ENCODE measurements around the gene FDX2. TPM values are rescaled to one million over a fixed set of nuclear protein-coding genes. Genes with fewer than 3 reads are reported as not detected.

FDX2 gene
- total and polyA plus RNA-seq, 2 of the 13 experiments (the other 11 are each of a cell fraction or from before 2014, with no cell fraction given) = 21.0 to 24.7 TPM

DNA sequence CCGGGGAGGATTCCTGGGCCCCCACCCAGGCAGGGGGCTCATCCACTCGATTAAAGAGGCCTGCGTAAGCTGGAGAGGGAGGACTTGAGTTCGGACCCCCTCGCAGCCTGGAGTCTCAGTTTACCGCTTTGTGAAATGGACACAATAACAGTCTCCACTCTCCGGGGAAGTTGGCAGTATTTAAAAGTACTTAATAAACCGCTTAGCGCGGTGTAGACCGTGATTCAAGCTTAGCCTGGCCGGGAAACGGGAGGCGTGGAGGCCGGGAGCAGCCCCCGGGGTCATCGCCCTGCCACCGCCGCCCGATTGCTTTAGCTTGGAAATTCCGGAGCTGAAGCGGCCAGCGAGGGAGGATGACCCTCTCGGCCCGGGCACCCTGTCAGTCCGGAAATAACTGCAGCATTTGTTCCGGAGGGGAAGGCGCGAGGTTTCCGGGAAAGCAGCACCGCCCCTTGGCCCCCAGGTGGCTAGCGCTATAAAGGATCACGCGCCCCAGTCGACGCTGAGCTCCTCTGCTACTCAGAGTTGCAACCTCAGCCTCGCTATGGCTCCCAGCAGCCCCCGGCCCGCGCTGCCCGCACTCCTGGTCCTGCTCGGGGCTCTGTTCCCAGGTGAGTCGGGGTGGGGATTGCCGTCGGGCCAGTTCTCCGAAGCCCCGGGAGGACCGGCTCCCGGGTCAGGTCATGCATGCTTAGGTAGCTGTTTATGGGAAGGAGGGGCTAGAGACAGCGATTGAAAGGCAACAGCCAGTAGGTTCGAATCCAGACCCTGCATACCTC, 45.0 kb downstream of the FDX2 start, which contains the start of gene ICAM1 (continued):
- TF ChIP-seq CBX2 (IDR thresholded peaks at IDR 0.05; ENCODE audit: low read depth, low read length) (no peak), CBX2 (CRISPR knock-in tag; IDR thresholded peaks at IDR 0.05; ENCODE audit: low read depth) (no peak), ZNF30 (CRISPR knock-in tag; IDR thresholded peaks at IDR 0.05) (no peak), ZNF781 (CRISPR knock-in tag; IDR thresholded peaks at IDR 0.05; ENCODE audit: borderline replicate concordance, not compliant biosample characterization) (peak; percentile 59), MXD4 (CRISPR knock-in tag; IDR thresholded peaks at IDR 0.05) (peak; percentile 90; the same call in 1 of the 2 replicates), BORCS8-MEF2B (CRISPR knock-in tag; IDR thresholded peaks at IDR 0.05) (peak; percentile 73; the same call in 1 of the 2 replicates), KLF12 (CRISPR knock-in tag; IDR thresholded peaks at IDR 0.05; ENCODE audit: borderline replicate concordance) (peak; percentile 85; the same call in 1 of the 2 replicates), ZNF75D (CRISPR knock-in tag; IDR thresholded peaks at IDR 0.05; ENCODE audit: borderline replicate concordance) (no peak), ZNF33B (CRISPR knock-in tag; IDR thresholded peaks at IDR 0.05) (peak; percentile 33; the same call in 1 of the 2 replicates), REXO4 (CRISPR knock-in tag; IDR thresholded peaks at IDR 0.05; ENCODE audit: borderline replicate concordance) (no peak), ZFP1 (CRISPR knock-in tag; IDR thresholded peaks at IDR 0.05) (0 out of 2 replicates have a peak, but pooled peaks have one; percentile 24), ZNF235 (CRISPR knock-in tag; IDR thresholded peaks at IDR 0.05; ENCODE audit: borderline replicate concordance) (no peak), CBX5 (CRISPR knock-in tag; IDR thresholded peaks at IDR 0.05; ENCODE audit: borderline replicate concordance) (peak; percentile 46; the same call in 1 of the 2 replicates), RBFOX2 (IDR thresholded peaks at IDR 0.05; ENCODE audit: low read depth, low read length) (peak; percentile 93), ZNF572 (CRISPR knock-in tag; IDR thresholded peaks at IDR 0.05) (peak; percentile 94), ZNF761 (CRISPR knock-in tag; conservative IDR thresholded peaks at IDR 0.05) (no peak)
- TF ChIP-seq, protein P1, sequence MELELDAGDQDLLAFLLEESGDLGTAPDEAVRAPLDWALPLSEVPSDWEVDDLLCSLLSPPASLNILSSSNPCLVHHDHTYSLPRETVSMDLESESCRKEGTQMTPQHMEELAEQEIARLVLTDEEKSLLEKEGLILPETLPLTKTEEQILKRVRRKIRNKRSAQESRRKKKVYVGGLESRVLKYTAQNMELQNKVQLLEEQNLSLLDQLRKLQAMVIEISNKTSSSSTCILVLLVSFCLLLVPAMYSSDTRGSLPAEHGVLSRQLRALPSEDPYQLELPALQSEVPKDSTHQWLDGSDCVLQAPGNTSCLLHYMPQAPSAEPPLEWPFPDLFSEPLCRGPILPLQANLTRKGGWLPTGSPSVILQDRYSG (CRISPR knock-in tag; IDR thresholded peaks at IDR 0.05) = peak; percentile 75; the same call in 1 of the 2 replicates
- TF ChIP-seq, protein P2, sequence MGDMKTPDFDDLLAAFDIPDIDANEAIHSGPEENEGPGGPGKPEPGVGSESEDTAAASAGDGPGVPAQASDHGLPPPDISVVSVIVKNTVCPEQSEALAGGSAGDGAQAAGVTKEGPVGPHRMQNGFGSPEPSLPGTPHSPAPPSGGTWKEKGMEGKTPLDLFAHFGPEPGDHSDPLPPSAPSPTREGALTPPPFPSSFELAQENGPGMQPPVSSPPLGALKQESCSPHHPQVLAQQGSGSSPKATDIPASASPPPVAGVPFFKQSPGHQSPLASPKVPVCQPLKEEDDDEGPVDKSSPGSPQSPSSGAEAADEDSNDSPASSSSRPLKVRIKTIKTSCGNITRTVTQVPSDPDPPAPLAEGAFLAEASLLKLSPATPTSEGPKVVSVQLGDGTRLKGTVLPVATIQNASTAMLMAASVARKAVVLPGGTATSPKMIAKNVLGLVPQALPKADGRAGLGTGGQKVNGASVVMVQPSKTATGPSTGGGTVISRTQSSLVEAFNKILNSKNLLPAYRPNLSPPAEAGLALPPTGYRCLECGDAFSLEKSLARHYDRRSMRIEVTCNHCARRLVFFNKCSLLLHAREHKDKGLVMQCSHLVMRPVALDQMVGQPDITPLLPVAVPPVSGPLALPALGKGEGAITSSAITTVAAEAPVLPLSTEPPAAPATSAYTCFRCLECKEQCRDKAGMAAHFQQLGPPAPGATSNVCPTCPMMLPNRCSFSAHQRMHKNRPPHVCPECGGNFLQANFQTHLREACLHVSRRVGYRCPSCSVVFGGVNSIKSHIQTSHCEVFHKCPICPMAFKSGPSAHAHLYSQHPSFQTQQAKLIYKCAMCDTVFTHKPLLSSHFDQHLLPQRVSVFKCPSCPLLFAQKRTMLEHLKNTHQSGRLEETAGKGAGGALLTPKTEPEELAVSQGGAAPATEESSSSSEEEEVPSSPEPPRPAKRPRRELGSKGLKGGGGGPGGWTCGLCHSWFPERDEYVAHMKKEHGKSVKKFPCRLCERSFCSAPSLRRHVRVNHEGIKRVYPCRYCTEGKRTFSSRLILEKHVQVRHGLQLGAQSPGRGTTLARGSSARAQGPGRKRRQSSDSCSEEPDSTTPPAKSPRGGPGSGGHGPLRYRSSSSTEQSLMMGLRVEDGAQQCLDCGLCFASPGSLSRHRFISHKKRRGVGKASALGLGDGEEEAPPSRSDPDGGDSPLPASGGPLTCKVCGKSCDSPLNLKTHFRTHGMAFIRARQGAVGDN (CRISPR knock-in tag; IDR thresholded peaks at IDR 0.05) = peak; percentile 98
- TF ChIP-seq, protein P3, sequence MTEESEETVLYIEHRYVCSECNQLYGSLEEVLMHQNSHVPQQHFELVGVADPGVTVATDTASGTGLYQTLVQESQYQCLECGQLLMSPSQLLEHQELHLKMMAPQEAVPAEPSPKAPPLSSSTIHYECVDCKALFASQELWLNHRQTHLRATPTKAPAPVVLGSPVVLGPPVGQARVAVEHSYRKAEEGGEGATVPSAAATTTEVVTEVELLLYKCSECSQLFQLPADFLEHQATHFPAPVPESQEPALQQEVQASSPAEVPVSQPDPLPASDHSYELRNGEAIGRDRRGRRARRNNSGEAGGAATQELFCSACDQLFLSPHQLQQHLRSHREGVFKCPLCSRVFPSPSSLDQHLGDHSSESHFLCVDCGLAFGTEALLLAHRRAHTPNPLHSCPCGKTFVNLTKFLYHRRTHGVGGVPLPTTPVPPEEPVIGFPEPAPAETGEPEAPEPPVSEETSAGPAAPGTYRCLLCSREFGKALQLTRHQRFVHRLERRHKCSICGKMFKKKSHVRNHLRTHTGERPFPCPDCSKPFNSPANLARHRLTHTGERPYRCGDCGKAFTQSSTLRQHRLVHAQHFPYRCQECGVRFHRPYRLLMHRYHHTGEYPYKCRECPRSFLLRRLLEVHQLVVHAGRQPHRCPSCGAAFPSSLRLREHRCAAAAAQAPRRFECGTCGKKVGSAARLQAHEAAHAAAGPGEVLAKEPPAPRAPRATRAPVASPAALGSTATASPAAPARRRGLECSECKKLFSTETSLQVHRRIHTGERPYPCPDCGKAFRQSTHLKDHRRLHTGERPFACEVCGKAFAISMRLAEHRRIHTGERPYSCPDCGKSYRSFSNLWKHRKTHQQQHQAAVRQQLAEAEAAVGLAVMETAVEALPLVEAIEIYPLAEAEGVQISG (CRISPR knock-in tag; IDR thresholded peaks at IDR 0.05) = peak; percentile 85
- TF ChIP-seq, protein P4, sequence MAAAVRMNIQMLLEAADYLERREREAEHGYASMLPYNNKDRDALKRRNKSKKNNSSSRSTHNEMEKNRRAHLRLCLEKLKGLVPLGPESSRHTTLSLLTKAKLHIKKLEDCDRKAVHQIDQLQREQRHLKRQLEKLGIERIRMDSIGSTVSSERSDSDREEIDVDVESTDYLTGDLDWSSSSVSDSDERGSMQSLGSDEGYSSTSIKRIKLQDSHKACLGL (CRISPR knock-in tag; IDR thresholded peaks at IDR 0.05) = peak; percentile 84
